HG02852 (cell line): Measurements from ENCODE around the gene TMEM176B.
"Not testable (repeated sequence)": the region's sequence is repeated elsewhere in the genome, so short reads cannot be mapped to it uniquely, and the experiment has no call there.

Experiments used
- ATAC-seq: cut with Tn5 transposase; IDR thresholded peaks from one replicate; pipeline ENCODE4 v1.9.1; 2021; ENCODE audit warnings: mild to moderate bottlenecking, moderate library complexity; ENCODE audit not compliant: unreplicated experiment

TMEM176B gene

DNA sequence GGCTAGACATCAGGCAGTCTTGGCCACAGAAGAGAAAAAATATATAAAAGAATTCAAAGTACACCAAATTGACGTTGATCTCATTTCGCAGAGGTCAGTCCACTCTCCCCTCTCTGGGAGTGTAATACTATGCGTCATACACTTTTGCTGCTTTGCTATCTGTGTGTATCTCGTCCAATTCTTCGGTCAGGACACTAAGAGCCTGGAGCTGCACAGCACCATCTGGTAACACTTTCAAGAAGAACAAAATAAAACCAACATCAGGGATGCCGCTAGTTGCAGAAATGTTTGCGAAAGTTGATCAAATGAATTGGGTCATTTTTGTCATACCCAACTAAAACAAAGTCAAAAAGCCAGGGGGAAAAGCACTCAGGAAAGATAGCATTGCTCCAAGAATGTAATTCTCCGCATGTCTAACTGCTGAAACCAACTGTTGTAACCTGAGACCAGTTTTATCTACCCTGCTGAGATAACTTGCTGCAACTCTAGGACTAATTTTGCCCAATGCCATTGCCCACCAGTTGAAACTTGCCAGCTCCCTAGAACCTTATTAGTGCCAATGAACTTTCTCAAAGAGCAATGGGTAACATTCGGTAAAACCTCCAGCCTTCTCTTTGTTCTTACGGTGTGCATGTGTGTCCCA lies 23.4 kb upstream of the TMEM176B start:
- ATAC-seq: no peak

DNA sequence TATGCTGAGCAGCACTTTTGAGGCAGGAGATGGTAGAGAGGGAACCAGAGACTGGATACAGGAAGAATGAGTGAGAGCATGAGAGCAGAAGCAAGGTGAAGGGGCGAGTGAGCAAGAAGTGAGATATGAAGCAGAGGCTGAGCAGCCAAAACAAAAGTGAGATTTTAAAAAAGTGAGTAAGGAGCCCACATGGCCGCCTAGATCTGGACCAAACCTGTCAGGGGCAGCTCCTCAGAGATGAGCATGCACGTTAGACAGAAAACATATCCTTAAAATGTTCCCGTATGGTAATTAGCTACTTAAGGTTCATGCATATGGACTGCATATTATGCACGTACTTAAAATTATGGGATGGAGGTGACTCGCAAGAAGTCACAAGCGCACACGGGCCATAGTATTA lies 22.9 kb upstream of the TMEM176B start:
- no peak for ATAC-seq

DNA sequence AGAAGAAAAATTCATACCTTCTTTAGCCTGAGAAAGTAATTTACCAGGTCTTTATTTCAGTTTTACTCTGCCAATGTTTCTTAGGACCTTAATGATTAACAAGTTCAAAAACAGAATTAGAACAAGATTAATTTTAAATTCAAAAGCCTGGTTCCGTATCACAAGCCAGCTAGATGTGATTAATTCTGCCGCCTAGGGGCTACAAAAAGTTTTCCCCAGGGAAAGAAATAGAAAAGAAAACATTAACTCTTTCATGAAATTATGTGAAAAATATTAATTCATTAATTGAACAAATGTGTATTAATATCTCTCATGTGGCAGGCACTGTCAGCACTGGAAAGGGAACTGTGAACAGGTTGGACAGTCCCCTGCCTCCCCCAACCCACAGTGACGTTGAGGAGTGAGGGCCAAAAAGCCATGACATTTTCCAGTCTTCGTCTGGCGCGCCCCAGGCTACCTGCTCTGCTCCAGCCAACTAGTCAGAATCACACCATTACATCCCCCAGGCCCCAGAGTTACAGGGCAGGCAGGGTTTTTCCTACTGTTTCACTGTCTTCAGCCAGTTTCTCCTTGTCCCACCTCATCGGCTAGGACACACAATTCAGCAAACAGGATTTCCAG lies 20.5 kb upstream of the TMEM176B start:
- ATAC-seq: no peak

DNA sequence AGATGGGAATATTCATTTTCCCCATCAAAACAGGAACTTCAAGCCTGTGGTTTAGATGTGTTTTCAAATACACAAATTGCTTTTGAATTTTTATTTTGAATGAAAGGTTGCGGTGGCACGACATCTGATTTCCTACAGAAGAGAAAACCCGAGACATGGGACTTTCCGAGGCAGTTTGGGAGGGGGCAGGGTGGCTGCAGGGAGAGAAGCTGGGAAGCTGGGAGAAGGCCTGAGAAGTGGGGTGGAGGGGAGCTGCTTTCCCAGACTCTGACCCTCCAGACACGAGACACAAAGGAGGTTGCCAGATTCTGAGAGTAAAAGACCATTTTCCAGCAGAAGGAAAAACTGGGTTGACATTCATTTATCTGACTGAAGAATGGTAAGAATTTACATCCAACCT lies 20.0 kb upstream of the TMEM176B start:
- no peak for ATAC-seq

DNA sequence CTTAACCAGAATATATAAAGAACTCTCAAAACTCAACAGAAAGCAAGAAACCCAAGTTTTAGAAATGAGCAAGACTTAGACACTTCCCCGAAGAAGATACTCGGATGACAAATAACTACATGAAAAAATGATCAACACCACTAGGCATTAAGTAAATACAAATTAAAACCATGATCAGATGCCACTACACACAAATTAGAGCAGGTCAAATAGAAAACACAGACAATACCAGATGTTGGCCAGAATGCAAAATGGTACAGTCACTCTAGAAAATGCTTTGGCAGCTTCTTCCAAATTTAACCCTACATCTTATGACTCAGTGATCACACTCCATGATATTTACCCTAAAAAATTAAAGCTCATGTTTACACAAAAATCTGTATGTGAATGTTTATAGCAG lies 18.8 kb upstream of the TMEM176B start:
- no peak for ATAC-seq

DNA sequence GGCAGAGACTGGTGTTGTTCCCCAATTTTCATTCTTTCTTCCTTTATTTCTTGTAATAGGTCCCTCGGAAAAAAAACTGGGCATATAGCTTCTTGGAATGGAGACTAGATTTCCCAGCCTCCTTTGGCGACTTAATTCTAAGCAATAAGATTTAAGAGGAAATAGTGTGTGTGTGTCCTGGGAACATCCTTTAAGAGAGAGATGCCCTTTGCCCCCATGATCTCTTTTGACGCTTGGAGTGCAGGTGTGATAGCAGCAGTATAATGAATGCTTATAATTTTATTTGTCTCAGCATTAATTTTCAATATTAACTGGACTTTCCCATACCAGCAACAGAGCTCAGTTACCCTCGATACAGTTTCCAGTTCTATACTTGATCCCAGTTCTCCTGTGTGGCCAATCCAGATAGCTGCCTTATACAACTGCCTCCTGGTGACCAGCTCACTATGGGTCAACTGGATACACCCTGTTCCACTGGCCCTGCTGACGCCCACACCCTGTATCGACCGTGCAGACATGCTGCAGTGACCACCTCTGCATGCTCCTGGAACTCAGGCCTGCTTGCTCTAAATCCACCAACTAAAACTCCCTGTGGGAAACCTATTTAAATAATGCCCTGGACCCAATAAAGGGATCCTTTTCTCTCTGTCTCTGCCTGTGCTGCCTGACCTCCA lies 14.3 kb upstream of the TMEM176B start:
- no peak for ATAC-seq

DNA sequence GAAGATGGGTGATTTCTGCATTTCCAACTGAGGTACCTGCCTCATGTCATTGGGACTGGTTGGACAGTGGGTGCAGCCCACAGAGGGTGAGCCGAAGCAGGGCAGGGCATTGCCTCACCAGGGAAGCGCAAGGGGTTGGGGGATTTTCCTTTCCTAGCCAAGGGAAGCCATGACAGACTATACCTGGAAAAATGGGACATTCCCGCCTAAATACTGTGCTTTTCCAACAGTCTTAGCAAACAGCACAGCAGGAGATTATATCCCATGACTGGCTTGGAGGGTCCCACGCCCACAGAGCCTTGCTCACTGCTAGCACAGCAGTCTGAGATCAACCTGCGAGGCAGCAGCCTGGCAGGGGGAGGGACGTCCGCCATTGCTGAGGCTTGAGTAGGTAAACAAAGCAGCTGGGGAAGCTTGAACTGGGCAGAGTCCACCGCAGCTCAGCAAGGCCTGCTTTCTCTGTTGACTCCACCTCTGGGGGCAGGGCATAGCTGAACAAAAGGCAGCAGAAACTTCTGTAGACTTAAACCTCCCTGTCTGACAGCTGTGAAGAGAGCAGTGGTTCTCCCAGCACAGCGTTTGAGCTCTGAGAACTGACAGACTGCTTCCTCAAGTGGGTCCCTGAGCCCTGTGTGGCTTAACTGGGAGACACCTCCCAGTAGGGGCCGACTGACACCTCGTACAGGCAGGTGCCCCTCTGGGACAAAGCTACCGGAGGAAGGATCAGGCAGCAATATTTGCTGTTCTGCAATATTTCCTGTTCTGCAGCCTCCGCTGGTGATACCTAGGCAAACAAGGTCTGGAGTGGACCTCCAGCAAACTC lies 7.7 kb upstream of the TMEM176B start:
- ATAC-seq: not testable (repeated sequence)

DNA sequence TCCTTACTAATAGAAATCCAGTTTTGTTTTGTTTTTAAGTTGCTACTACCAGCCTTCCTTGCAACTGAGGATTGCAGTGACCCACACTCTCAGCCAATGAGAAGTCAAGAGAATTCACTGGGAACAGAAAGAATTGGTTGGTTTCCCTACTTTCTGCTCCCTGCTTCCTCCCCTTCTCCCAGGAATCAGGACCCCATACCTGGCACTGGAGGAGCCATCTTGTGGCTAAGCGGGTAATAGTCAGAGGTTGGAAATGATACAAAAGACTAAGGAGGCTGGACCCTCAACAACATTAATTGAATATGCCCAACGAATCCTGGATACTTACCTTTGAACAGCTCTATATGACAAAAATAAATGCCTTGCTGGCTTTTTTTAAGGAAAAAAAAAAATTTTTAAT lies 6.7 kb upstream of the TMEM176B start:
- ATAC-seq: no peak

DNA sequence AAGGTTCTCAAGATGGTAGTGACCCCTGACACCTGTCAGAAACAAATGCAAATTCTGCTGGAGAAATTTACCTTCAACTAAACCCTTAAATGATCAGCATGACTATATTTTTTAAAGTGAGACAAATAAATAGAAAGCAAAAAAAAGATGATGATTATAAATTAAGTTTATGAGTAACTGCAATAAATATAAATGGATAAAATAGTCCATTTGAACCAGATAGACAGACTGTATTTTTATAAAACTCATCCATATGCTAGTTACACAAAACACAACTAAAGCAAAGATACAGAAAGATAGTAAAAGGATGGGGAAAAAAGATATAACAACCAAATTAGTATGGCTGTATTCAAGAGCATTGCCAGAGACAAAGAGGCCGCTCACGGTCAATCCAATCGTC lies 6.3 kb upstream of the TMEM176B start:
- ATAC-seq: no peak

DNA sequence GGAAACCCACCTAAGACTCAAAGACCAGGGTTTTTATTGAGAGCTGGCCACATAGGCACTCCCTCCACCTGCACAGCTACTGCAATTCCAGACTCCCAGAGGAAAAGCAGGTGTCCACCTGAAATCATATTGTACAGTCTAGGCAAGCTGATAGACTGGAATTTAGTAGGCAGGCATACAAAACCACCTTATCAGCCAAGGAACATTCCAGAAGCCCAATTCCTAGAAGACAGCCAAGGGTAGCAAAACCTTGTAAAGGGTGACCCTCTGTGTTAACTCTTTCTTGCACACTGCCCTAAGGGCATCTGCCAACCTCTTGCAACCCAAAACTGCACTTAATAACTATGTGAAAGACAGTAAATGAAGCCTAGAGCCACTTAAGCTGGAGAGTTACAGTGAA lies 5.7 kb upstream of the TMEM176B start:
- ATAC-seq: no peak

DNA sequence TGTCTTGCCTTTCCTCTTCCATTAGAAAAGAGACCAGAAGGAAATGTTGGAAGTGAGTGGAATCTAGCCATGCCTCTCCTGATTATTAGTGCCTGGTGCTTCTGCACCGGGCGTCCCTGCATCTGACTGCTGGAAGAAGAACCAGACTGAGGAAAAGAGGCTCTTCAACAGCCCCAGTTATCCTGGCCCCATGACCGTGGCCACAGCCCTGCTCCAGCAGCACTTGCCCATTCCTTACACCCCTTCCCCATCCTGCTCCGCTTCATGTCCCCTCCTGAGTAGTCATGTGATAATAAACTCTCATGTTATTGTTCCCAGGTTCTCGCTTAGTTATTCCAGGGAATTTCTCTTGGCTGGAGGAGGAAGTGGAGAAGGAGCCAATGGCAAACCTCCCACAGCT lies 4.6 kb upstream of the TMEM176B start:
- no peak for ATAC-seq

DNA sequence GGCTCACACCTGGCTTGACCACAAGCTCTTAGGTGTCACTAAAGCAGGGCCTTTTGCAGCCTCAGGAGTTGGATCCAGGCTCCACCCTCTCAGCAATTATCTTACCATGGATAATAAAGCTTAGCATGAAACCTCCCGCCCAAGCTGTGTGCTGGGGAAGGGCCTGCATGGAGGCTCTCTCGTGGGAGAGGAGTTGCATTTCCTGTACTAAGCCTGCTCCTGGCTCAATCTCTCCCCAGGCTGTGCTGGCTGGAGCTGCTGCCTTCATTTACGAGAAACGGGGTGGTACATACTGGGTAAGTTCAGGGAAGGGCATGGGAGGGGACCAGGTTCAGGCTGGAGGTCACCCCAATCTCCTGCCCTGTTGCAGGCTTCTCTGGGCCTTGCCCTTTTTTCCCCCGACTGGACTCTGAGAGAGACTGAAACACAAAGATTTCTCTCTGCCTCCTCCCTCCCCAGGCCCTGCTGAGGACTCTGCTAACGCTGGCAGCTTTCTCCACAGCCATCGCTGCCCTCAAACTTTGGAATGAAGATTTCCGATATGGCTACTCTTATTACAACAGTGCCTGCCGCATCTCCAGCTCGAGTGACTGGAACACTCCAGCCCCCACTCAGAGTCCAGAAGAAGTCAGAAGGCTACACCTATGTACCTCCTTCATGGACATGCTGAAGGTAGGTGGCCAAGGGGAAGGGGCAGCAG lies 3.1 kb upstream of the TMEM176B start:
- ATAC-seq: no peak

DNA sequence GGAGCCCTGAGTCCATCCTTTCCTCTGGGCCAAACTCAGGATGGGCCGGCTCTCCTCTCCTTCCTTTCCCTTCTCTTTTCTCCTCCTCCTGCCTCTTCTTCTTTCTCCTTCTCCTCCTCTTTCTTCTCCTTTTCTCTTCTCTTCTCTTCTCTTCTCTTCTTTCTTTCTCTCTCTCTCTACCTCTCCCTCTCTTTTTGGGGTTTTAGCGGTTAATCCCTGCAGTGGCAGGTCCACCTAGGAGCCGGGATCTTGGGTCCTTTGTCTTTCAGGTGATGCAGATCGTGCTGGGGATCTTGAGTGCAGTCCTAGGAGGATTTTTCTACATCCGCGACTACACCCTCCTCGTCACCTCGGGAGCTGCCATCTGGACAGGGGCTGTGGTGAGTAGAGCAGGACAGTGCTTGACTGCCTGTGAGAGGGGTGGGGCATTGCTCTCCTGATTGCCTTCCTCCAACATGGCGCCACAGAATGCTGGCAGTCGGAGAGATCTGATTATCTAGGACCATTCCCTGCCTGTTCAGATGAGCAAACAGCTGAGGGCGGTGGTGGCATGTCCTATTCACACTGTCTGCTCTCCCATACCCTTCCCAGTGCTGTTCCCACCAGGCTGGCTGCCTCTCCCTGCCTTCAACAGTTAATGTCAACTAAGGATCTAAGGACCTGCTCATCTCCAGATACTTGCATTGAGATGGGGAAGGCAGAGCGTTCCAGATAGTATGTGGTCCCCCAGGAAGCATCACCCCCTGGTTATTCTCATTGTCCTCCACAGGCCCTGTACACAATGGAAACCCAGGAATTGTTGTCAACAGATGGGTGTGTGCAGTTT lies 2.0 kb upstream of the TMEM176B start:
- no peak for ATAC-seq

DNA sequence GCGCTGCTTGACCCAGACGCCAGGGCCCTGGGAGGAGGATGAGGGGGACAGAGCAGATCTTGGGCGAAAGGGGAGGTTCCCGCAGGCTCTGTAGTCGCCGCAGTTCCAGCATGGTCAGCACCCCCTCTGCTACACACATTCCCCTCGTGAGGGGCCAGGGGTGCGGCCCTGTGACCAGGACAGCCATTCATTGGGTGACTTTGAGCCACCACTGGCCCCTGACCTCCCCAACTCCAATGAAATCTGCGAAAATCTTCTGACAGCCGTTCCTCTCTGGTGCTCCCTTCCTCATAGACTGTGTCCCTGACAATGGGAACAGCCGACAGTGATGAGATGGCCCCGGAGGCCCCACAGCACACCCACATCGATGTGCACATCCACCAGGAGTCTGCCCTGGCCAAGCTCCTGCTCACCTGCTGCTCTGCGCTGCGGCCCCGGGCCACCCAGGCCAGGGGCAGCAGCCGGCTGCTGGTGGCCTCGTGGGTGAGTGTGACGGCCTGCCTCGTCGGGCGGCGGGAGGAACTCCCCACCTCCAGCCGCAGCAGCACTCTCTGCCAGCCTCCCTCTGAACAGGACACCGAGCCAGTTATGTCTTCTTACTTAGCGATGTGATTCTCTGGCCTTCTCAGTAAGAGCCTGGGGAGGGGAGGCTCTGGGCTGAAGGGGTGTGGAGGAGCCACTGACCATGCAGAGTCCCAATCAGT lies 1.2 kb upstream of the TMEM176B start:
- no peak for ATAC-seq

DNA sequence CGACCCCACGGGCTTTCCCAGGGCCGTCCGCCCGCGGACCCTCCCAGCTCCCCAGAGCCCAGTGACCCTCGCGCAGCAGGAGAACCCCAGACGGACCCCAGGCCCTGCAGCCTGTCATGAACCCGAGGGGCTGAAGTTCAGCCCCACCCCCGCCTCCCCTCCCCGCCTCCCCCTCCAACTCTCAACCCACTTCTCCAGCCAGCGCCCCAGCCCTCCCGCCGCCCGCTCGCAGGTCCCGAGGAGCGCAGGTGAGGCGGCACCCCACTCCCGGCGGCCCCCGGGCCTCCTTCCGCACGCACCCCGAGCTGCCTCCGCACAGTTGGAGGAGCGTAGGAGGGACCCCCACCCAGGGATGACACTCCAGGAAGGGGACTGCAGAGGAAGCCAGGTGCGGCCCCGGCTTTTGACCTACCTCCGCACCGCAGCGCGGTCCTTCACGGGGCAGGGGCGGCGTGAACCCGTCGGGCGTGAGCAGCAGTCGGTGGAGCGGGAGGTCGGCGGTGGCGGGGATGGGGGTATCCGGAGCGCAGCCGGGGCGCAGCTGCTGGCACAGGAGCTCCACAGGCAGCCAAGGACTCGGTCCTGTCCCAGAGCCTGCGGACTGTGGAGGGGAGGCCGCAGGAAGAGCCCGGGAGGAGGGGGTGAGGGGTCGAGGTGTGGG lies 547 bp upstream of the TMEM176B start, which contains the start of gene TMEM176A:
TSS of gene TMEM176A (plus strand) at position 189 of the 661 bp plus-strand sequence. CDS start 782 bp downstream, outside the sequence.
- no peak for ATAC-seq

DNA sequence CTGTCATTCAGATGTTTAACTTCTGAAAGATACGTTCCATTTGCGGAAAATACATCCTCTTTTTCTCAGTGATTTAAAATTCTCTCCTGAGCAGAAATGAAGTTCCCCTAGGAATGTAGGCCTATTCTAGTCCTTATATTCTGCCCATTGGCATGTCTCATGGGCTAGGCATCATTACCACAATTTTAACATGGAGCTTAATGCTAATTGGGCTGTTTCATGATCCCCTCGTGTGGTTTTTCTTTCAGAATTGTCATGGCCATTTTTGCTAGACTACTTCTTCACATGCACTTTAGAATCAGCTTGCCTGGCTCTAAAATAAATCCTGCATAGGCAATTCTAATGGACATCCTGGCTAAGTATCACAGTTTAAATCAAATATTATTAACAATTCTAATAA lies 1.0 kb downstream of the TMEM176B start:
- ATAC-seq: no peak

DNA sequence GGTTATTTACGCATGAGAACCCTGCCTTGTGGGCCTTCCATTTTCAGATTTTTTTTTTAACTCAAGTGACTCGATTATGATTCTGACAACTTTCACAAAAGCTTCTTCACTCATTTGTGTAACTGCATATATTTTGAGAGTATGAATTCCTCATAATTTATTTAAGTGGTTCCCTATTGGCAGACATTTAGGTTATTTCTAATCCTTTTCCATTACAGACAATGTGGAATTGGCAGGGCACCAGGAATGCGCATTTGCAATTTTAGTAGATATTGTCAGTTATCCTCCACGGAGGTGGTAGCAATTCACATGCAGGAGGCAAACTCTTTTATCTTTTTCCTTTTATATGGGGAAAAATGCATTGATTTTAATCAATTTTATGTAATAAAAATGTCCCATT lies 2.5 kb downstream of the TMEM176B start:
- ATAC-seq: no peak

DNA sequence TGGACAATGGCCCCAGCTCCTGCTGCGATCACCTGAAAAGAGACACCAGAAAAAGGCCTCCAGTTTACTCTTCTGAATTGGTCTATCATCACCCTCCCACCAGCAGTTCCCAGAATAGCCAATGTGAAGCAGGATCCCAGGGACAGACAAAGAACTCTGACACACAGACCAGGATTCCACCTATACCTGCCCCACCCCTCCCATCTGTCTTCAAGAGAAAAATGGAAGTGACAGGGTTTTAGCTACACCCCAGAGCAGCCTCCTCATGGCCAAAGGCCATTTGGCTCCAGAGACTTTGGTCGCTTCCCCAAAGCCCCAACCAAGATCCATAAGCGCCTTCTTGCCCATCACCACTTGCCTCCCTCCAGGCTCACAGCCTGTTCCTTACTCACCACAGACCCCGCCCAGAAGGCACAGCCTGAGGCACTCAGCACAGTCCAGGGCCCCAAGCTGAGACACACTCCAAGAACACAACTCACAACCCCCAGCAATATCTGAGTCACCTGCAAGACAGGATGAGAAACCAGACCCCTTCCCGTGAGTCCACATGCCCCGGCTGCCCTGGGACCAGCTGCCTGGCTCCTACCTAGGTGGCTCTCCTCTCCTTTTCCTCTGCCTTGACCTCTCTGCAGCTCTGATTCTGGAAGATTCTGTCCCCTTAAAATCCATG lies 6.5 kb downstream of the TMEM176B start:
- no peak for ATAC-seq
